OCI-LY7 (cell line): ENCODE data around the gene B9D2.

Source experiments
- EZH2phosphoT487 ChIP-seq: fragments of 200-600 bp; sonication (generic); IDR thresholded peaks from 2 replicates; pipeline ENCODE4 v1.6.1; 2018; ENCODE audit warnings: low read depth, borderline replicate concordance, mild to moderate bottlenecking, mixed run types, antibody characterized with exemption, low read length, moderate library complexity, mixed read lengths
- TF ChIP-seq, protein P1 (sequence below): fragments of 200-600 bp; sonication (generic); conservative IDR thresholded peaks from 2 replicates; pipeline ENCODE4 v1.5.1; 2014; ENCODE audit warnings: mild to moderate bottlenecking, antibody characterized with exemption, low read length, moderate library complexity, mixed read lengths

DNA sequence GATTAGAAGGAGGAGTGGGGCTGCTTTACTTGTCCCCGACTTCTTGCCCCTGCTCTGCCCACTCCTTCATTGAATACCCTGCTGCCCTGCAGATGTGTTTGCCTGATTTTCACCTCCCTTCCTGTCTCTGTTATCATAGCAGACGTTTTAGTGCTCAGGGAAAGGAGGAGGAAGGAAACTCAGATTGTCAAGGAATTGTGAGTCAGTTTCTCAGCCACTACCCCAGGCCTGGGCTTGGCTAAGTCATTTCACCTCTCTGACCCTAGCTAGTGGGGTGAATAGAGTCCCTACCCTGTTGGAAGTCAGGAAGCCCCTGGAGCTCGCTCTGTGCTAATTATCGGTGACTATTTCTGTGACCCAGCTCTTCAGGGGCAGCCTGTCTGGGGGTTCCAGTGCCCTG is 37.5 kb upstream of the B9D2 start:
- TF ChIP-seq, protein P1, sequence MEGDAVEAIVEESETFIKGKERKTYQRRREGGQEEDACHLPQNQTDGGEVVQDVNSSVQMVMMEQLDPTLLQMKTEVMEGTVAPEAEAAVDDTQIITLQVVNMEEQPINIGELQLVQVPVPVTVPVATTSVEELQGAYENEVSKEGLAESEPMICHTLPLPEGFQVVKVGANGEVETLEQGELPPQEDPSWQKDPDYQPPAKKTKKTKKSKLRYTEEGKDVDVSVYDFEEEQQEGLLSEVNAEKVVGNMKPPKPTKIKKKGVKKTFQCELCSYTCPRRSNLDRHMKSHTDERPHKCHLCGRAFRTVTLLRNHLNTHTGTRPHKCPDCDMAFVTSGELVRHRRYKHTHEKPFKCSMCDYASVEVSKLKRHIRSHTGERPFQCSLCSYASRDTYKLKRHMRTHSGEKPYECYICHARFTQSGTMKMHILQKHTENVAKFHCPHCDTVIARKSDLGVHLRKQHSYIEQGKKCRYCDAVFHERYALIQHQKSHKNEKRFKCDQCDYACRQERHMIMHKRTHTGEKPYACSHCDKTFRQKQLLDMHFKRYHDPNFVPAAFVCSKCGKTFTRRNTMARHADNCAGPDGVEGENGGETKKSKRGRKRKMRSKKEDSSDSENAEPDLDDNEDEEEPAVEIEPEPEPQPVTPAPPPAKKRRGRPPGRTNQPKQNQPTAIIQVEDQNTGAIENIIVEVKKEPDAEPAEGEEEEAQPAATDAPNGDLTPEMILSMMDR, result no peak
- no peak for TF ChIP-seq EZH2phosphoT487
